Femur (tissue), 1 donor: ENCODE data around the gene SPRYD7.
"Not testable (repeated sequence)": the region's sequence is repeated elsewhere in the genome, so short reads cannot be mapped to it uniquely, and the experiment has no call there.

Experiments used
- DNase-seq: peaks from one replicate; pipeline ENCODE4 v3.0.0-alpha.2; 2017

The SPRYD7 gene

DNA sequence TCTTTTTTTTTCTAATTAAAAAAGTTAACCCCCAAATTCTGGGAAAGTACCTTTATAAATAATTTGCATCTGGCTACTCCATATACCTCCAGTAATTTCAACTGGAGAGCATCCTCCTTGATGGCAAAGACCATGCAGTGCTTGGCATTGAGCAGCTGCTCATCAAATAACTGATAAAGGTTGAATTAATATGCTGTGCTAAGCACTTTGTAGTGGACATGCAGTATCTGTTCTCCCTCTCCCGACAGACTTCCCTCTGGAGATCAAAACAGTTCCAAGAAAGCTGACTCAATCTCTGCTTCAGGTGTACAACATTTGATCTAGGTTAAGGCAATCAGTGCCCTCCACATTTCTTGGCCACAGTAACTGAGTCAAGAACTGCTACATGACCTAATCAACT is 3.3 kb downstream of the SPRYD7 start:
- no peak for DNase-seq

DNA sequence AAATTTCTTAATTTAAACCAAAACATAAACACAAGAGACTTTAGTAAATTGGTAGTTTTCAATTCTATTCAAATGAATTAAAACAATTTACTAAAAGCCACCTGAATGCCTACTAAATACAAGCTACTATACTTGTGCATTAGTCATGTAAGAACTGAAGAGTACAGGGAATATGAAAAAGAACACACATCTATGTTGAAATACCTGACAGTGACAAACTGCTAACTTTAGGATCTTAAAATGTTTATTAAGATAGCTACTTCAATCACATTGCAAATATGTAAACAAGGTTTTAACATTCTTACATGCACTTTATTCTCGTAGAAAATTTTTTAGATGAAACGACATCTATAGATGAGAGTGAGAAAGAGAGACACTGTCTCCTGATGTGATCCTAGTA is 4.1 kb downstream of the SPRYD7 start:
- DNase-seq = no peak

DNA sequence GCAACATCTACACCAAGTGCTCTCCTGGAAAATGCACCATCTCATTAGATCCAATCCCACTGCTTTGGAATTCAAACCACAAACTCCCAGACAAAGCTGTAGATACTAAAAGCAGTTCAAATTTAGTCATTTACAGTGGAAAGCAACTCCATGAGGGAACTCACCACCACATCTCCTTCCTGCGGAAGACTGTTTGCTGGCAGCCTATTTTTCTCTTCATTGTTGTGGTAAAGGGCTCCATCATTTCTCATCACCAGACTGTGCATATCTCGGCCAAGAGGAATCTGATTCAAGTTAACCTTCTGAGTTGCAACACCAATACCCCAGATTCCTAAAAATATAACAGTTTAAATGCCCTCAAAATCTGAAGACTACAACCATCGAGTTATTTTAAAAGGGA is 8.4 kb downstream of the SPRYD7 start:
- no peak for DNase-seq

DNA sequence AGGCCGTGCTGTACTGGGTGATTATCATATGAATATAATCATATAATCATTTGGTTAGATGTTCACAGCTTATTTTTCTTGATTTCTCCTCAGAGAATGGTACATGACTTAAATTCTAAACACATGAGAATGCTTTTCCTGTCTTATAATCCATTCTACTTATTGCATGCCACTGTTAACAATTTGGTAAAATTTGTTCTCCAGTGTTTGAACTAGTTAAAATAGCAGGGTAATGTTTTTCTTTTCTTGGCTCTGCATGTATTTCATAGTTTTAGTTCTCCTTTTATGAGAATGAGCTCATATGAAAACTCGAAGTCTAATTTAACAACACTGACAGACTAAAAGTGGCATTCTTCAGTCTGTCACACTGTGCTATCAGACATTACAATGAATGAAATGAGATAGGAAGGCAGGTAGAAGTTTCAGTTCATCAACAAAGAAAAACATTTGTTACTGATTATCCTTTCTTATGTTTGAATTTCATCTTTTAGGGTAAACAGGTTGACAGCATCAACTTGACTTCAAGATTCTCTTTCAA is 10.2 kb downstream of the SPRYD7 start:
- DNase-seq = no peak

DNA sequence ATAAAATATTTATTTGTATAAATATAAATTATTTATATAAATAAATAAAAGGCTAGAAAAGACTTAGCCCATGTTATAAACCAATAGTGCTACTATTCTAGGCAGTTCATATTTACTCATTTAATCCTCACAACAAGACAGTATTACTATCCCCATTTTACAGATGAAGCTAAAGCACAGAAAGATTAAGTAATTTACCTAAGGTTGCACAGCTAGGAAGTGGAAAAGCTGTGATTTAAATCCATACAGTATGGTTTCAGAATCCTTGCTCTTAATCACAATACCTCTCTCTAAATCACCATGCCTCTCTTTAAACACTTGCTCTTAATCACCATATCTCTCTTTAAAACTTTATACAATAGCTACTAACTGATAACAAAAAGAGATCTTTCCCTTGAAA is 13.8 kb downstream of the SPRYD7 start:
- DNase-seq = no peak

DNA sequence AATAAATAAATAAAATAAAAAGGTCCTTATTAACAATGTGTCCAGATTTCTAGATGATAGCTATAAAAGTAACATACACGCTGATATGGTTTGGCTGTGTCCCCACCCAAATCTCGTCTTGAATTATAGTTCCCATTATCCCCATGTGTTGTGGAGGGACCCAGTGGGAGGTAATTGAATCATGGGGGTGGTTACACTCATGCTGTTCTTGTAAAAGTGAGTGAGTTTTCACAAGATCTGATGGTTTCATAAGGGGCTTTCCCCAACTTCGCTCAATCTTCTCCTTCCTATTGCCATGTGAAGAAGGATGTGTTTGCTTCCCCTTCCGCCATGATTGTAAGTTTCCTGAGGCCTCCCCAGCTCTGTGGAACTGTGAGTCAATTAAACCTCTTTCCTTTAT is 15.2 kb downstream of the SPRYD7 start:
- not testable (repeated sequence) for DNase-seq

DNA sequence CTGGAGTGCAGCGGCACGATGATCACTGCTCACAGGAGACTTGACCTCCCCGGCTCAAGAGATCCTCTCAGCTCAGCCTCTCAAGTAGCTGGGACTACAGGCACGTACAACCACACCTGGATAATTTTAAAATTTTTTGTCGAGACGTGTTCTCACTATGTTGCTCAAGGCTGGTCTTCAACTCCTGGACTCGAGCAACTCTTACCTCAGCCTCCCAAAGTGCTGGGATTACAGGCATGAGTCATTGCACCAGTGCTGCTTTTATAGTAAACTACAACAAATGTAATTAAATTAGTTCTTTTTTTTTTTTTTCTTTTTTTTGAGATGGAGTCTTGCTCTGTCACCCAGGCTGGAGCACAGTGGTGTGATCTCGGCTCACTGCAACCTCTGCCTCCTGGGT is 18.0 kb downstream of the SPRYD7 start:
- DNase-seq = not testable (repeated sequence)

DNA sequence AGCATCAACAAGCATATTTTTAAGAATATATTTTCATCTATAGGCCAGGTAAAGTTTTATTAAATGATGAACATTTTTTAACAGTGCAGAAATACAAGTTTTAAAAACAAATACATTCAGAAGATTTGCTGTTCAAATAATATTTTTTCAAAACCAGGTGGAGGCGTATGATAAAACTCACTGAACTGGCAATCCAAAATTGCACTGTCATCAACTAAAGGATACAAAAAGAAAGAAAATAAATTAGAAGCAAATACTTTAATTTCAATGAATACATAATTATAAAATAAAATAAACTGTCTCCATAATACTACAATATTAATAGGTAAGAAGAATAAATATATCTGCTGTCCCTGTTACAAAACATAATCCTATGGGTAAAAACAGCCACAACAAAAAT is 21.2 kb downstream of the SPRYD7 start:
- DNase-seq = no peak

DNA sequence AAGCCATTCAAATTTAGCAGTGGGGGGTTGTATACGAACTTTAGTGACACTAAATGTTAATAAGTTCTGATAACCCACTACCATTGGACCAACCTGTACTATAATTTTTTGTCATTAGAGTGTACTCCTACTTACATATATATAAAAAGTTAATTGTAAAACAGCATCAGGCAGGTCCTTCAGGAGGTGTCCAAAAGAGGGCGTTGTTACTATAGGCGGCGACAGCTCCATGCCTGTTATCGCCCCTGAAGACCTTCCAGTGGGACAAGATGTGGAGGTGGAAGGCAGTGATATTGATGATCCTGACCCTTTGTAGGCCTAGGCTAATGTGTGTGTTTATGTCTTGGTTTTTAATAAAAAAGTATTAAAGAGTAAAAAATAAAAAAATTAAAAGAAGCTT is 27.5 kb downstream of the SPRYD7 start:
- no peak for DNase-seq

DNA sequence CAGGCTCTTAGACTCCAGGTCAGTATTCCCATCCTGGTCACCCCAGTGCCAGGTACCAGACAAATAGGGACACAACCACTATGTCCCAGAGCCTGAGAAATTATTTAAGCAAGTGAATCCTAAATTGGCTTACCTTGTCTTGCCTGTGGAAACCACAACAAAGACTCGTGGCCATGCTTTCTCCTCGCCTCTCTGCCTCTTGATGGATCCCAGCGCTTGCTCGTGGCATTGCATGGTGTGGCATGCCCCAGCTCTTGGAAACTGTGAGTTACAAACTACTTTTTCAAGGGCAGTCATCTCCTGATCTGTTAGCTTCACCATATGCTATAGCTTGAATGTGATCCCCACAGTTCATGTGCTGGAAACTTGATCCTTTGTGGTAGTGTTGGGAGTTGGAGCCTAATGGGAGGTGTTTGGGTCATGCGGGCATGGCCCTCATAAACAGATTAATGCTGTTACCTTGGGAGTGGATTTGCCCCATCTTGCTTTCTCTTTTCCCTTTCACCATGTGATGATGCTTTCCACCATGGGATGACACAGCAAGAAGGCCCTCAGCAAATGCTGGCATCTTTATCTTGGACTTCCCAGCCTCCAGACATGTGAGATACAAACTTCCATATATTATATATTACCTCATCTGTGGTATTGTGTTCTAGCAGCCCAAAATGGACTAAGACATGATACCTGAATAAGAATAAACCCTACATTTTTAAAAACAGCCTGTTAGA is 31.2 kb downstream of the SPRYD7 start:
- no peak for DNase-seq

DNA sequence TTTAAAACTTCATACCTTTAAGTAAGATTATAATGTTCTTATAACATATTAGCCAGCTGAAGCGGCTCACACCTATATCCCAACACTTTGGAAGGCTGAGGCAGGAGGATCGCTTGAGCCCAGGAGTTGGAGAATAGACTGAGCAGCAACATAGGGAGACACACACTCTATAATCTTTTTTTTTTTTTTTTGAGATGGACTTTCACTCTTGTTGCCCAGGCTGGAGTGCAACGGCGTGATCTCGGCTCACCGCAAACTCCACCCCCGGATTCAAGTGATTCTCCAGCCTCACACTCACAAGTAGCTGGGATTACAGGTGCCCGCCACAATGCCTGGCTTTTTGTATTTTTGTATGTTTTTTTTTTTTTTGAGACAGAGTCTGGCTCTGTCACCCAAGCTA is 37.3 kb downstream of the SPRYD7 start:
- DNase-seq = no peak

DNA sequence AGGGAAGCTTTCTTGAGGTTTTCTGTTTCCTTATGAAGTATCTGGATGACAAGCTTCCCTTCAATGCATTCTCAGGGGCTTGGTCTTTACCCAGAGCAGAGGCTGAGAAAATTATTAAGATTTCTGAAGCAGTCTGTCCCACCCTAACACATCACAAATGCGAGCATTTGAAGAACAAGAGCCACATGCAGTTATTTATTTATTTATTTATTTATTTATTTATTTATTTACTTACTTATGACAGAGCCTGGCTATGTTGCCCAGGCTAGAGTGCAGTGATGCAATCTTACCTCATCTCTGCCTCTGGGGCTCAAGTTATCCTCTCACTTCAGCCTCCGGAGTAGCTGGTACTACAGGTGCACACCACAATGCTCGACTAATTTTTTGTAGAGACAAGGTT is 38.4 kb downstream of the SPRYD7 start:
- DNase-seq = no peak

DNA sequence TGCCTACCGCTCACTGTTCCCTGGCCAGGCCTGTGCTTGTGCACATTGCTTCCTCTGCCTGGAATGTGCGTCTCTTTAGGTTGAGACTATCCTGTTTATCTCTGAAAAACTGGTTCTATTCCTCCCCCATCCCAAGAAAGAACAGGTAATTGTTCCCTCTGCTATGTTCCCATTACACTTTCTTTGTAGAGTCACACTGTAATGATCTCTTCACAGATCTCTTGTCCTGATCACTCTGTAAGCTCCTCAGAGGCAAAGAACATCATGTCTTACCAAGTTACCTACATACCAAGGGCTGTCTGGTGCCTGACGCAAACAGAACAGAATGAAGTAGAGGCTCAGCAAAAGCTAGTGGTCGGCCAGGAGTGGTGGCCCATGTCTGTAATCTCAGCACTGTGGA is 40.3 kb downstream of the SPRYD7 start:
- DNase-seq = no peak

DNA sequence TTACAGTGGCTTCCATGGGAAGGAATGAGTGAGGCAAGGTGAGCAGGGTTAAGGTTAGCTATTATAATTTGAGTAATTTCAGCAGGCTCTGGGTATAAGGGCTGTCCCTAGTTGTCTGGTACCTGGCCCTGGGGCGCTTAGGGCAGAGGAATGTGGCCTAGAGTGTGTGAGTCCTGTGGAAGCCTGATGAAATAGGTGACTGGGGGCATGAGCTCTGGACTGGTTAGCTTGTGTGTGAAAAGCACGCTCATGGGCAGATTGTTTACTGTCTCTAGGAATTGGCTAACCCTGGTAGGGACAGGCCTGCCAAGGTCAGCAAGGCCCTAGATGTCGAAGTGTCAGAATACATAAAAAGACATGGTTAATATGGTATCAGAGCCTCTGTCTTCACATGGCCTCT is 42.5 kb downstream of the SPRYD7 start:
- no peak for DNase-seq

DNA sequence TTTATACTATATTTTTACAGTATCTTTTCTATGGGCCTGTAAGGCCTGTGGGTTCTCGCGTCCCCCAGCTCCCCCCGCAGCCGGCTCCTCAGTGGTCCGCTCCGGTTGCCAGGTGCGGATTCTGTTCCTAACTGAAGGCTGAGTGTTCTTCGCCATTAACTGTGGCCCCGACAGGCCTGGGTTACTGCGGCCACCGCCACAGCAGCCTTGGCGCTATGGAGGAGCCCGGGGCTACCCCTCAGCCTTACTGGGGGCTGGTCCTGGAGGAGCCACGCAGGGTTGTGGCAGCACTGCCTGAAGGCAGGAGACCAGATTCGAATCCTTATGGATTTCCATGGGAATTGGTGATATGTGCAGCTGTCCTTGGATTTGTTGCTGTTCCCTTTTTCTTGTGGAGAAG is 45.8 kb downstream of the SPRYD7 start:
- DNase-seq = no peak

DNA sequence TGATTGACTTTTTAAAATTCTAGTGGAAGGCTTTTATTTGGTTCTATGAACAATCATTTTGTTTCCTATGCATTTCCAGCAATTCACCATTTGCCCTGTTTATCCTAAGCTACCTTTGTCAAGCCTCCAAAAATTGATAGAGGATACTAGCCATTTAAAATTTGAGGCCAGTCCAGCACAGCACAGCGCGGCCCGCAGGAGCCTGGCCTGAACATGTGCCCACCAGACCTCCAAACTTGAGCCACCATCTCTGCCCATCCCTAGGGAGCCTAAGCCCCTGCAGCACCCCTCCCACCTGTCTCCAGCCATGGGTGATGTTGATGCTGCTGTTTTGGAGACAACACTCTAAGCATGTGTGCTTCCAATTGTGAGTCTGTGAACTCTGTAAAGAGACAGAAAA is 57.5 kb downstream of the SPRYD7 start:
- DNase-seq = no peak

DNA sequence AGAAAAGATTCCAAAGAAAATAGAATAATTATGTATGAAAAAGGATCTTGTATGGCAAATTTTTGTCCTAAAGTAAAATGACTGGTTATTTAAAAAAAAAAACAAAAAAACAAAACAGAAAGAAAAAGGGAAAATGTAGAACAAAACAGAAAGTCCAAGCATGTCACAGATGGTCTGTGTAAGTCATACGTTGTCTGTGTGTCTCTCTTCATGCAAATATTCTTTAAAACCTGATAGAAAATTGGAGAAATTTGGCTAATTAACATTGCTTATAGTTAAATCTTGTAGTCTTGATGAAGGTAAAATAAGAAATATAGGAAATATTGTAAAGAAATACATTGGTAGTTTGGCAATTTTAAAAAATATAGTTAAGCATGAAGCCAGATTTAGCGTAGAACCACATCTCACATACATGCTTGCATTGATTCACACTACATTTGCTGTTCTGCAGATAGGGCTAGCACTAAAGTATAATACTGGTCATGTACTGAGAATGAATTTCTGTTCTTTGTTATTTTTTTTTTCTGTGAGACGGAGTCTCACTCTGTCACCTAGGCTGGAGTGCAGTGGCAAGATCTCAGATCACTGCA is 58.4 kb downstream of the SPRYD7 start:
- no peak for DNase-seq

DNA sequence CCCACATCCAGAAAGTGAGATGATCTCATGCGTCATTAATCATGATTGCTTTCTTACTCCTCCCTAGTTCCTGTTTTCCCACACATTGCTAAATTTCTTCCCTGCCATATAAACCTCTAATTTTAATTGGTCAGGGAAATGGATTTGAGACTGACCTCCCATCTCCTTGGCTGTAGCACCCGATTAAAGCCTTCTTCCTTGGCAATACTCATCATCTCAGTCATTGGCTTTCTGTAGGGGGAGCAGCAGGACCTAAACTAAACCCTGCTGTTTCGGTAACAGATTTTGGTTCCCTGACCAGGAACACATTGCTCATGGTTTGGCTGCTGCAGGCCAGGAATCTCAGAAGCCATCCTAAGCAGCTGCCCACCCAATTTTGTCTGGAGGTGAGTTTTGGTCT is 61.7 kb downstream of the SPRYD7 start:
- no peak for DNase-seq

DNA sequence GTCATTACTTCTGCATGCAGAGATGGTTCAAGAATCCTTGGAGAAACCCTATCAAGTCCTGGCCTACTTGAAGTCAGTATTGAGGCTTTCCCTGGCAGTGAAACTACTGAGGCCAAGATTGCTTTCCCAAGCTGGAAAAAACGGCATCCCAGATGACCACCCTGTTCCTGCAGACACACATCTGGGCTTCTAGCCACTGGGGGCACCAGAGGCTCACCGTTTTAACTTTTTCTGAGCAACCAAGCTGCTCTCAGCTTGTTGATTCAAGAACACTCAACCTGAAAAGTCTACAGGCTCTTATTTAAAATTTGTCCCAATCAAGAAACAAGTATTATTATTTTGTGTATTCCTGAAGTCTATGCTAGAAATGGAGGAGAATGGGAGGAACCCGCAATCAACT is 66.6 kb downstream of the SPRYD7 start:
- DNase-seq = no peak

DNA sequence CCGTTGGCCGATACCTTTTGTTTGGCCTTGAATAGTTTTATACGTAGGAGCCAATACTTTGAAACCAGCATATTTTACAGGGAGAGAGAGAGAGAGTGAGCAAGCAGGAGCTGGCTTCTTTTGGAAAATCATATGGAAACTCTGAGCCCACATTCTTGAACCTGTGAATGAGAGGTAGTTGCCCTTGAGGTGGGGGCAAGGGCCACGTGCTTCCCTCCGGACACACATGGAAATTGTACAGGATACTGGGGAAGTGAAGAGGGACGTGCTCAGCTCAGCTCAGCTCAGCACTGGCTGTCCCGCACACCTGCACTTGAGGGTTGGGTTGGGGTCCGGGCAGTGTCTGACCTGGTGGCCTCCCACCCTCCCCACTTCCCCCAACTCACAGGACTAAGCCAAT is 68.3 kb downstream of the SPRYD7 start:
- DNase-seq = no peak

DNA sequence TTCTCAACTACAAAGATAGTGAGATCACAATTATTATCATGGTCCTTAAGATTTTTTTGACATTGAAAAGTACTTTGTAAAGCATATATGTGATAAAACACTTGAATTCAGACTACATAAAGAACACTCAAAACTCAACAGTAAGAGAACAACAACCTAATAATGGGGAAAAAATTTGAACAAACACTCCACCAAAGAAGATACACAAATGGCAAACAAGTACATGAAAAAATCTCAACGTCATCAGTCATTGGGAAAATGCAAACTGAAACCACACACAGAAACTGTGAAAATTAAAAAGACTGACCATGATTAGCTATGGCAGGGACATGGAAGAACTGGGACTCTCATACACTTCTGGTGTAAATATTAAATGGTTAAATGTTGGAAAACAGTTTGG is 70.9 kb downstream of the SPRYD7 start:
- DNase-seq = no peak

DNA sequence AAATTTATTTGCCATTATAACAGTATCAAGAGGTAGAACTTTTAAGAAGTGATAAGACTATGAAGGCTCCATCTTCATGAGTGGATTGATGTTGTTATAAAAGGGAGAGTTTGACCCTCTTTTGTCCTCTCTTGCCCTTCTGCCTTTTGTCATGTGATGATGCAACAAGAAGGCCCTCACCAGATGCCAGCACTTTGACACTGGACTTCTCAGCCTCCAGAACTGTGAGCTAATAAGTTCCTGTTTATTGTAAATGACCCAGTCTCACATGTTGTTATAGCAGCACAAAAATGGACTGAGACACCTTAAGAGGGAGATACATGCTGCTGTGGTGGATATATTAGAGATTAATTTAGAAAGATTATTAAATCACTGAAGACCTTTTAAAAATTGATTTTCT is 71.6 kb downstream of the SPRYD7 start:
- no peak for DNase-seq
